AG09319 (cell line): ENCODE measurements around the gene PRADC1.
"Not testable (repeated sequence)": the region's sequence is repeated elsewhere in the genome, so short reads cannot be mapped to it uniquely, and the experiment has no call there.

Experiments used
- DNase-seq: peaks from one replicate; pipeline ENCODE4 v3.0.0-alpha.2; 2010; ENCODE audit warnings: low read depth; ENCODE audit errors: extremely low read depth
- TF ChIP-seq, protein P1 (sequence below): IDR thresholded peaks from 2 replicates; pipeline ENCODE4 v1.5.1; 2011; ENCODE audit warnings: low read depth, mild to moderate bottlenecking, inconsistent platforms, low read length, moderate library complexity

The PRADC1 gene

DNA sequence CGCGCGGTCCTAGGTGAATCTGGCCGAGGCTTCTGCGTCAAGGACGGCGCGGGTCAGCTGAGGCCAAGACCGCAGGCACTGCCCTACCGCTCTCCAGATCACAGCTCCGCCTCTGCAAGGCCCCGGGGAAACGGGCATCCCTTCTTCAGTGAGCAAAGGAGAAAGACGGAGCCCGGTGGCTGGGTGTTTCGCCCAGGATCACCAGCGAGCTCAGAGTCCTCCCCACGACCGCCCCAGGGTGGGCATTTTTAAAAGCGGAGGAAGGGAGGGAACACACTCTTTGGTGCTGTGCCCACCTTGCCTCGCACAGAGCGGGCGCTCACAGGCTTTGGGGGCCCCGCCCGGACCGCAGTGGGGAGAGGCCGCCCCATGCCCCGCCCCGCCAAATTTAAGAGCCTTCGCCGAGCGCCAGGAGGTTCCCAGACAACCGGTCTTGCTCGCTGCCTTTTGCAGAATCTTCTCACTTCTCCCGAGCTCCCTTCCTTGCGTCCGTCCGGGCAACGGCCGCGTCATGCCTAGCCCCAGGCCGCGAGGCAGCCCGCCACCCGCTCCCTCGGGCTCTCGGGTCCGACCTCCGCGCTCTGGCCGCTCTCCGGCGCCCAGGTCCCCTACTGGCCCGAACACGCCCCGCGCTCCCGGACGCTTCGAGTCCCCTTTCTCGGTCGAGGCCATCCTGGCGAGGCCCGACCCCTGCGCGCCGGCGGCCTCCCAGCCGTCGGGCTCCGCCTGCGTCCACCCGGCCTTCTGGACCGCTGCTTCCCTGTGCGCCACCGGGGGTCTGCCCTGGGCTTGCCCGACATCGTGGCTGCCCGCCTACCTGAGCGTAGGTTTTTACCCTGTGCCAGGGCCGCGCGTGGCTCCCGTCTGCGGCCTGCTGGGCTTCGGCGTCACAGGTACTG is 30.6 kb downstream of the PRADC1 start, which contains the start of gene NOTO:
TSS of gene NOTO (plus strand) at position 419 of the 899 bp plus-strand sequence. CDS start at position 512, 93 bp downstream.
- no peak for DNase-seq
- TF ChIP-seq, protein P1, sequence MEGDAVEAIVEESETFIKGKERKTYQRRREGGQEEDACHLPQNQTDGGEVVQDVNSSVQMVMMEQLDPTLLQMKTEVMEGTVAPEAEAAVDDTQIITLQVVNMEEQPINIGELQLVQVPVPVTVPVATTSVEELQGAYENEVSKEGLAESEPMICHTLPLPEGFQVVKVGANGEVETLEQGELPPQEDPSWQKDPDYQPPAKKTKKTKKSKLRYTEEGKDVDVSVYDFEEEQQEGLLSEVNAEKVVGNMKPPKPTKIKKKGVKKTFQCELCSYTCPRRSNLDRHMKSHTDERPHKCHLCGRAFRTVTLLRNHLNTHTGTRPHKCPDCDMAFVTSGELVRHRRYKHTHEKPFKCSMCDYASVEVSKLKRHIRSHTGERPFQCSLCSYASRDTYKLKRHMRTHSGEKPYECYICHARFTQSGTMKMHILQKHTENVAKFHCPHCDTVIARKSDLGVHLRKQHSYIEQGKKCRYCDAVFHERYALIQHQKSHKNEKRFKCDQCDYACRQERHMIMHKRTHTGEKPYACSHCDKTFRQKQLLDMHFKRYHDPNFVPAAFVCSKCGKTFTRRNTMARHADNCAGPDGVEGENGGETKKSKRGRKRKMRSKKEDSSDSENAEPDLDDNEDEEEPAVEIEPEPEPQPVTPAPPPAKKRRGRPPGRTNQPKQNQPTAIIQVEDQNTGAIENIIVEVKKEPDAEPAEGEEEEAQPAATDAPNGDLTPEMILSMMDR = no peak

DNA sequence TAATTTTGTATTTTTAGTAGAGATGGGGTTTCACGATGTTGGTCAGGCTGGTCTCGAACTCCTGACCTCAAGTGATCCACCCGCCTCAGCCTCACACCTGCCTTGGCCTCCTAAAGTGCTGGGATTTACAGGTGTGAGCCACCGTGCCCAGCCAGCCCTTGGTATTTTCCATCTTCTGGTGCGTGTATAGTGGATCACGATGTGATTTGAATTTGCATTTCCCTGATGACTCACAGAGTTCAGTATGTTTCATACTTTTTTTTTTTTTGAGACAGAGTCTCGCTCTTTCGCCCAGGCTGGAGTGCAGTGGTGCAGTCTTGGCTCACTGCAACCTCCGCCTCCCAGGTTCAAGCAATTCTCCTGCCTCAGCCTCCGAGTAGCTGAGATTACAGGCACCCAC is 32.8 kb downstream of the PRADC1 start:
- not testable (repeated sequence) for DNase-seq

DNA sequence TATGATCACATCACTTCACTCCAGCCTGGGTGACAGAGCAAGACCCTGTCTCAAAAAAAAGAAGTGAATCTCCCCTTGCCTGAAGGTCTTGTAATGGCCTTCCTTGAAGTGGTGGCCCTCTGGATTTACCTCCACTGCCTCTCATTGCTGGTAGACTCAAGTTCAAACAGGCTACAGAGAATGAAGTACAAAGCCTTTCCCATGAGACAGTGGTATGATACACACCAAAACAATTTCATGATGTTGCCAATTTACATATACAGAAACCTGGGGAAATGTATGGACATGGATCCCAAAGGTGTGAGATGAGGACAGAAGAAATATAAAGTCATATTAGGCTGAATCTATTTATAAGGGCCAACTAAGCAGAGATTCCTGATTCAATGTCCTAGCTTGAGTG is 35.5 kb downstream of the PRADC1 start:
- TF ChIP-seq, protein P1 = no peak
- DNase-seq = no peak

DNA sequence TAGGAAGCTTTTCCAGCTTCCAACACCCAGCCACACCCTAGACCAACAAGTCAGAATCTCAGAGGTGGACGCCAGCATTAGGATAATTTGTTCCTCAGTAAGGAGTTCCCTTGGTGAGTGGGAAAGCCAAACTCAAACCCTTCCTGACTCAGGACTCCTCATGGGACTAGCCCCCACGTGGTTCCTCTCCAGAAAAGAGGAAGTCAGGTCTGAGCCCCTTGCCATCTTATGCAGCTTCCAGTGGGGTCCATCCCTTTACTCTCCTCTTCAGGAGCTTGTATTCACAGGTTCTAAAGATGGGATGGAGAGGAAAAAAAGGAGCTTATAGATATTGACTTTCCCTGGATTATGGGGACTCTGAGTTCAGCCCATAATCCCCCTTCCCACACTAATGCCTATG is 45.5 kb downstream of the PRADC1 start:
- no peak for DNase-seq
- TF ChIP-seq, protein P1 = no peak

DNA sequence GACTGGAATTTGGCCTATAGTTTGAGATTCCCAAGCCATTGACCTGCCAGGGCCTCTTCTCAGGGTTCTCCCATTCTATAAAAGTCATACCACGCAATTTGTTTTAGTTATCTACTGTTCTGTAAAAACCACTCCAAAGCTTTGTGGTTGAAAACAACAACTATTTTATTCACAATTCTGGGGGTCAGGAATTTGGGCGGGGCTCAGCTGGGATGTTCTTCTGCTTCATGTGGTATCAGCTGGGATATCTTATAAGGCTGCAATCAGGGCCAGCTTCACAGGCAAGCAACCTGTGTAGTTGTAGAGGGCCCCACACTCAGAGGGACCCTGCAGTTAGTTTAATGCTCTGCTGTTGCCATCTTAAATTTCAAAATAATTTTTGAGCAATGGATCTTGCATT is 47.1 kb downstream of the PRADC1 start:
- no peak for DNase-seq
- TF ChIP-seq, protein P1 = no peak
